ENCODE measurements around the gene NSD1.

The NSD1 gene

GRCh38 chr5:177130211-177131018, 3.2 kb upstream of the NSD1 start:
- H3K27me3 ChIP-seq (ENCODE audit: insufficient read depth, low read depth, severe bottlenecking) = no peaks in the 10 kb centered on the region
- H3K27ac ChIP-seq = no peak overlapping the region
- no peak for DNase-seq
- no peaks in the 10 kb centered on the region for H3K9me3 ChIP-seq (ENCODE audit: severe bottlenecking)
- H3K4me3 ChIP-seq (ENCODE audit: low read depth, low read length) = no peak overlapping the region
- TF ChIP-seq CTCF (IDR thresholded peaks at IDR 0.05; ENCODE audit: low read depth, low read length) = no peak
- H3K36me3 ChIP-seq = peaks cover 3% of the 10 kb centered on the region

- H3K27ac ChIP-seq = no peak overlapping the region
- H3K4me3 ChIP-seq (ENCODE audit: low read depth, low read length) = no peak overlapping the region
- no peaks in the 10 kb centered on the region for H3K27me3 ChIP-seq (ENCODE audit: insufficient read depth, low read depth, severe bottlenecking)
- DNase-seq = no peak
- H3K9me3 ChIP-seq (ENCODE audit: severe bottlenecking) = no peaks in the 10 kb centered on the region
- peaks cover 8% of the 10 kb centered on the region for H3K36me3 ChIP-seq
- TF ChIP-seq CTCF (IDR thresholded peaks at IDR 0.05; ENCODE audit: low read depth, low read length) = no peak
Measured at GRCh38 chr5:177131019-177131320, 2.6 kb upstream of the NSD1 start.

- no peaks in the 10 kb centered on the region for H3K27me3 ChIP-seq (ENCODE audit: insufficient read depth, low read depth, severe bottlenecking)
- no peaks in the 10 kb centered on the region for H3K9me3 ChIP-seq (ENCODE audit: severe bottlenecking)
- no peak for DNase-seq
- H3K36me3 ChIP-seq = peaks cover 11% of the 10 kb centered on the region
- TF ChIP-seq CTCF (IDR thresholded peaks at IDR 0.05; ENCODE audit: low read depth, low read length) = no peak
- H3K27ac ChIP-seq = no peak overlapping the region
- H3K4me3 ChIP-seq (ENCODE audit: low read depth, low read length) = no peak overlapping the region
Measured at GRCh38 chr5:177131352-177132135, 2.0 kb upstream of the NSD1 start.

- no peak for DNase-seq
- no peak for TF ChIP-seq CTCF (IDR thresholded peaks at IDR 0.05; ENCODE audit: low read depth, low read length)
- no peak overlapping the region for H3K27ac ChIP-seq
- H3K27me3 ChIP-seq (ENCODE audit: insufficient read depth, low read depth, severe bottlenecking) = no peaks in the 10 kb centered on the region
- H3K36me3 ChIP-seq = peaks cover 19% of the 10 kb centered on the region
- no peak overlapping the region for H3K4me3 ChIP-seq (ENCODE audit: low read depth, low read length)
- no peaks in the 10 kb centered on the region for H3K9me3 ChIP-seq (ENCODE audit: severe bottlenecking)
Measured at GRCh38 chr5:177132136-177133095, 1.2 kb upstream of the NSD1 start.

GRCh38 chr5:177133853-177134696, 502 bp downstream of the NSD1 start:
- Histone ChIP-seq H3K9me3 (ENCODE audit: severe bottlenecking) (no peaks in the 10 kb centered on the region), H3K36me3 (peaks cover 23% of the 10 kb centered on the region), H3K27me3 (ENCODE audit: insufficient read depth, low read depth, severe bottlenecking) (no peaks in the 10 kb centered on the region), H3K4me3 (ENCODE audit: low read depth, low read length) (peak overlapping the region; percentile 67), H3K27ac (peak overlapping the region; percentile 79)
- no peak for TF ChIP-seq CTCF (IDR thresholded peaks at IDR 0.05; ENCODE audit: low read depth, low read length)
- peak; percentile 52 for DNase-seq

All from WERI-Rb-1 (cell line).